H1 (cell line): ENCODE results near the gene TMEM250. TPM values are rescaled to one million over a fixed set of nuclear protein-coding genes. Genes with fewer than 3 reads are reported as not detected.

ENCODE experiments used
- CTCF ChIA-PET: fragments of 300-600 bp; sonication (Branson Sonifier 250); formaldehyde crosslinking; loops from one replicate; lab custom pipeline; 2021; ENCODE audit not compliant: partially characterized antibody; lab: Charles Lee
- POLR2A ChIA-PET: fragments of 300-600 bp; sonication (Branson Sonifier 250); formaldehyde crosslinking; loops from one replicate; lab custom pipeline; 2021; ENCODE audit warnings: inconsistent platforms; ENCODE audit not compliant: partially characterized antibody; lab: Charles Lee
- DNase-seq, 2 experiments: peaks; one replicate each; pipeline versions ENCODE4 v3.0.0 to v3.0.0-alpha.2; 2010 to 2022; ENCODE audit warnings: low spot score in 2 of 2, low read depth in 1 of 2, mixed read lengths in 1 of 2
- FAIRE-seq: peaks from 2 replicates; lab custom pipeline; 2011; peaks lifted over from hg19 to GRCh38; lab: Jason Lieb, UNC
- H2AFZ ChIP-seq: 2 replicates; pipeline ENCODE4 v1.8.1; 2012; ENCODE audit warnings: low read length, inconsistent platforms
- H2AK5ac ChIP-seq: 2 replicates; pipeline ENCODE4 v1.6.1; 2013; ENCODE audit warnings: low read depth, low read length
- H2BK120ac ChIP-seq: replicated peaks from 2 replicates; pipeline ENCODE3; 2013; ENCODE audit warnings: low read depth, low read length, inconsistent platforms
- H2BK12ac ChIP-seq: 2 replicates; pipeline ENCODE4 v1.6.1; 2013; ENCODE audit warnings: low read depth, low read length
- H2BK15ac ChIP-seq: 2 replicates; pipeline ENCODE4 v1.6.1; 2013; ENCODE audit warnings: low read length
- H2BK20ac ChIP-seq: 2 replicates; pipeline ENCODE4 v1.6.1; 2013; ENCODE audit warnings: low read length
- H2BK5ac ChIP-seq: 2 replicates; pipeline ENCODE4 v1.6.1; 2013; ENCODE audit warnings: low read depth, low read length
- H3K14ac ChIP-seq: 2 replicates; pipeline ENCODE4 v1.6.1; 2013; ENCODE audit warnings: inconsistent platforms; ENCODE audit not compliant: insufficient read length
- H3K18ac ChIP-seq: 2 replicates; pipeline ENCODE4 v1.6.1; 2013; ENCODE audit warnings: low read length; ENCODE audit errors: extremely low read depth
- H3K23ac ChIP-seq: 2 replicates; pipeline ENCODE4 v1.6.1; 2013; ENCODE audit warnings: inconsistent platforms; ENCODE audit not compliant: insufficient read length
- H3K23me2 ChIP-seq: 2 replicates; pipeline ENCODE4 v1.6.1; 2013; ENCODE audit warnings: low read depth, low read length
- H3K27ac ChIP-seq: 2 replicates; pipeline ENCODE4 v1.6.1; 2011; ENCODE audit warnings: low read depth, low read length, inconsistent platforms
- H3K27me3 ChIP-seq, 4 experiments: replicated peaks in 1 of 4; 1 replicate in 1 of 4; 2 replicates in 3 of 4; pipeline versions ENCODE4 v1.6.1 to v1.8.1; 2011 to 2013; ENCODE audit warnings: low read length in 3 of 4, mild to moderate bottlenecking in 3 of 4, inconsistent platforms in 2 of 4, mixed read lengths in 2 of 4, moderate library complexity in 1 of 4; ENCODE audit not compliant: control insufficient read depth in 3 of 4, insufficient read depth in 3 of 4; ENCODE audit errors: extremely low read depth in 1 of 4
- H3K36me3 ChIP-seq, 4 experiments: 2 replicates each; pipeline versions ENCODE4 v1.6.1 to v1.8.1; 2011 to 2013; ENCODE audit warnings: mild to moderate bottlenecking in 4 of 4, low read length in 3 of 4, moderate library complexity in 2 of 4, control low read depth in 1 of 4, inconsistent platforms in 1 of 4; ENCODE audit not compliant: insufficient read depth in 4 of 4, control insufficient read depth in 2 of 4
- H3K4ac ChIP-seq: replicated peaks from 2 replicates; pipeline ENCODE3; 2013; ENCODE audit warnings: low read length, low read depth, mixed read lengths, inconsistent platforms; ENCODE audit not compliant: insufficient read length
- H3K4me1 ChIP-seq, 4 experiments: replicated peaks in 1 of 4; 1 replicate in 1 of 4; 2 replicates in 3 of 4; pipeline versions ENCODE4 v1.6.1 to v1.8.1; 2011 to 2013; ENCODE audit warnings: low read length in 3 of 4, inconsistent platforms in 2 of 4, mixed read lengths in 1 of 4; ENCODE audit not compliant: insufficient read depth in 4 of 4, control insufficient read depth in 3 of 4
- H3K4me2 ChIP-seq, 2 experiments: 2 replicates each; pipeline versions ENCODE4 v1.6.1 to v1.8.1; 2011 to 2013; ENCODE audit warnings: low read depth in 2 of 2, low read length in 2 of 2, control low read depth in 1 of 2, inconsistent platforms in 1 of 2, mild to moderate bottlenecking in 1 of 2; ENCODE audit not compliant: insufficient read depth in 1 of 2
- H3K4me3 ChIP-seq, 4 experiments: fragments of 200-600, 300-600 bp in 1 of 4; sonication (generic), shearing (Covaris generic), sonication (Bioruptor Twin) in 1 of 4; 2 replicates each; pipeline versions ENCODE4 v1.5.1 to v1.8.1; 2011 to 2016; ENCODE audit warnings: low read length in 4 of 4, low read depth in 3 of 4, control low read depth in 2 of 4, inconsistent platforms in 2 of 4, mild to moderate bottlenecking in 2 of 4, mixed read lengths in 1 of 4, moderate library complexity in 1 of 4; ENCODE audit not compliant: insufficient read depth in 2 of 4; ENCODE audit errors: extremely low read depth in 1 of 4
- H3K56ac ChIP-seq: replicated peaks from 2 replicates; pipeline ENCODE3; 2013; ENCODE audit warnings: low read depth, mild to moderate bottlenecking, mixed read lengths, low read length, inconsistent platforms; ENCODE audit not compliant: insufficient read length
- H3K79me1 ChIP-seq: 2 replicates; pipeline ENCODE4 v1.6.1; 2013; ENCODE audit warnings: low read depth, low read length, control low read depth
- H3K79me2 ChIP-seq, 2 experiments: 2 replicates each; pipeline versions ENCODE4 v1.6.1 to v1.8.1; 2012 to 2013; ENCODE audit warnings: low read length in 2 of 2, mild to moderate bottlenecking in 2 of 2, inconsistent platforms in 1 of 2; ENCODE audit not compliant: insufficient read depth in 2 of 2, control insufficient read depth in 1 of 2
- H3K9ac ChIP-seq, 4 experiments: replicated peaks in 1 of 4; 1 replicate in 1 of 4; 2 replicates in 3 of 4; pipeline versions ENCODE4 v1.6.1 to v1.8.1; 2011 to 2013; ENCODE audit warnings: low read depth in 3 of 4, low read length in 3 of 4, control low read depth in 2 of 4, mild to moderate bottlenecking in 2 of 4, moderate library complexity in 2 of 4, inconsistent platforms in 1 of 4; ENCODE audit errors: extremely low read depth in 1 of 4
- H3K9me3 ChIP-seq, 2 experiments: 2 replicates each; pipeline versions ENCODE4 v1.6.1 to v1.8.1; 2012 to 2013; ENCODE audit warnings: mild to moderate bottlenecking in 2 of 2, moderate library complexity in 2 of 2, control low read depth in 1 of 2, inconsistent platforms in 1 of 2, low read depth in 1 of 2, low read length in 1 of 2, mixed read lengths in 1 of 2; ENCODE audit not compliant: insufficient read depth in 2 of 2
- H4K20me1 ChIP-seq, 2 experiments: replicated peaks in 1 of 2; 2 replicates each; pipeline versions ENCODE3 to v1.8.1; 2011 to 2013; ENCODE audit warnings: inconsistent platforms in 2 of 2, low read length in 2 of 2, mild to moderate bottlenecking in 1 of 2; ENCODE audit not compliant: insufficient read depth in 2 of 2, control insufficient read depth in 1 of 2
- H4K5ac ChIP-seq: 2 replicates; pipeline ENCODE4 v1.6.1; 2013; ENCODE audit warnings: low read length, low read depth, mixed read lengths, inconsistent platforms; ENCODE audit not compliant: insufficient read length
- H4K8ac ChIP-seq: 2 replicates; pipeline ENCODE4 v1.8.0; 2013; ENCODE audit warnings: mild to moderate bottlenecking, moderate library complexity, low read length, inconsistent platforms; ENCODE audit not compliant: insufficient read depth; ENCODE audit errors: extremely low read depth
- H4K91ac ChIP-seq: replicated peaks from 2 replicates; pipeline ENCODE3; 2013; ENCODE audit warnings: low read length, mixed read lengths, inconsistent platforms; ENCODE audit not compliant: insufficient read length
- CEBPB ChIP-seq: IDR thresholded peaks from 2 replicates; pipeline ENCODE4 v1.6.1; 2012; ENCODE audit warnings: low read depth, low read length
- EGR1 ChIP-seq: IDR thresholded peaks from 2 replicates; pipeline ENCODE4 v1.6.1; 2011; ENCODE audit warnings: low read depth, low read length, borderline replicate concordance
- EP300 ChIP-seq, 2 experiments: IDR thresholded peaks; 1 replicate in 1 of 2; 2 replicates in 1 of 2; pipeline ENCODE4 v1.6.1; 2011 to 2012; ENCODE audit warnings: low read depth in 2 of 2, low read length in 2 of 2, mild to moderate bottlenecking in 2 of 2, borderline replicate concordance in 1 of 2, inconsistent platforms in 1 of 2, moderate library complexity in 1 of 2
- FOSL1 ChIP-seq: IDR thresholded peaks from 2 replicates; pipeline ENCODE4 v1.6.1; 2011; ENCODE audit warnings: mild to moderate bottlenecking, low read depth, low read length, moderate library complexity; ENCODE audit not compliant: insufficient read depth
- GABPA ChIP-seq: IDR thresholded peaks from 2 replicates; pipeline ENCODE4 v1.6.1; 2011; ENCODE audit warnings: mild to moderate bottlenecking, low read length, moderate library complexity, borderline replicate concordance; ENCODE audit not compliant: insufficient read depth
- HDAC6 ChIP-seq: IDR thresholded peaks from one replicate; pipeline ENCODE4 v1.7.1; 2012; ENCODE audit warnings: low read depth, mild to moderate bottlenecking, inconsistent platforms, low read length, moderate library complexity
- JUND ChIP-seq: IDR thresholded peaks from 2 replicates; pipeline ENCODE4 v1.6.1; 2011; ENCODE audit warnings: mild to moderate bottlenecking, improper control_type of control experiment, low read length
- KDM1A ChIP-seq: fragments of 200-600, 300-600 bp; sonication (generic); IDR thresholded peaks from 2 replicates; pipeline ENCODE4 v1.7.1; 2016; ENCODE audit warnings: mild to moderate bottlenecking, low read length, borderline replicate concordance
- KDM5A ChIP-seq: fragments of 200-600 bp; IDR thresholded peaks from 2 replicates; pipeline ENCODE4 v1.7.1; 2012; ENCODE audit warnings: mild to moderate bottlenecking, low read length, inconsistent platforms, mixed read lengths
- MAX ChIP-seq: IDR thresholded peaks from 2 replicates; pipeline ENCODE4 v1.6.1; 2012; ENCODE audit warnings: inconsistent platforms
- PHF8 ChIP-seq: fragments of 200-600 bp; sonication (generic); conservative IDR thresholded peaks from 2 replicates; pipeline ENCODE4 v1.7.1; 2012; ENCODE audit warnings: low read depth, mild to moderate bottlenecking, inconsistent platforms, low read length, moderate library complexity
- RNF2 ChIP-seq: fragments of 200-900, 300-1000 bp; sonication (generic); IDR thresholded peaks from 2 replicates; pipeline ENCODE4 v1.7.1; 2016; ENCODE audit warnings: borderline replicate concordance, low read depth, mild to moderate bottlenecking, antibody characterized with exemption, low read length; ENCODE audit not compliant: poor library complexity, severe bottlenecking; ENCODE audit errors: missing control alignments
- SRF ChIP-seq: IDR thresholded peaks from 2 replicates; pipeline ENCODE4 v1.6.1; 2011; ENCODE audit warnings: mild to moderate bottlenecking, low read depth, low read length, moderate library complexity
- YY1 ChIP-seq: IDR thresholded peaks from 2 replicates; pipeline ENCODE4 v1.6.1; 2011; ENCODE audit warnings: low read depth, mild to moderate bottlenecking, low read length
- WGBS, 2 experiments: shearing (Covaris generic) in 1 of 2; methylation state at CpG; one replicate each; pipeline versions ENCODE4 v1.1.6 to v1.1.7; 2013 to 2015; ENCODE audit warnings: low lambda C conversion rate in 2 of 2, mixed read lengths in 2 of 2, inconsistent platforms in 1 of 2, low coverage in 1 of 2, missing lambda C conversion rate in 1 of 2; ENCODE audit not compliant: insufficient replicate concordance in 2 of 2, insufficient coverage in 1 of 2, insufficient read length in 1 of 2; ENCODE audit errors: extremely low coverage in 1 of 2, missing lambda C conversion rate in 1 of 2; 5-methylcytosine and 5-hydroxymethylcytosine counted together
- polyA plus RNA-seq, 7 experiments: library from polyadenylated mRNA; depleted of rRNA in 3 of 7; stranded (reverse) in 5 of 7; unstranded in 2 of 7; fragments of >200 nt in 5 of 7; fragments of 200-250 nt in 2 of 7; gene quantifications; 1 replicate in 5 of 7; 2 replicates in 1 of 7; 4 replicates in 1 of 7; pipeline versions ENCODE4 v1.2.1 to v1.2.3, GENCODE V29; 2011 to 2013; ENCODE audit warnings: missing spikeins in 2 of 7, mixed read lengths in 2 of 7
- total RNA-seq: library from RNA; stranded (reverse); fragmentation: NEBNext Ultra II Directional; extraction: Animal tissue kit (Norgen Biotek cat#: 25700); gene quantifications from 2 replicates; pipeline ENCODE4 v1.2.1, GENCODE V29; 2021

The TMEM250 gene
- total and polyA plus RNA-seq, 2 of the 8 experiments (the other 6 are each of a cell fraction or from before 2014, with no cell fraction given): 22.3 to 34.9 TPM

DNA sequence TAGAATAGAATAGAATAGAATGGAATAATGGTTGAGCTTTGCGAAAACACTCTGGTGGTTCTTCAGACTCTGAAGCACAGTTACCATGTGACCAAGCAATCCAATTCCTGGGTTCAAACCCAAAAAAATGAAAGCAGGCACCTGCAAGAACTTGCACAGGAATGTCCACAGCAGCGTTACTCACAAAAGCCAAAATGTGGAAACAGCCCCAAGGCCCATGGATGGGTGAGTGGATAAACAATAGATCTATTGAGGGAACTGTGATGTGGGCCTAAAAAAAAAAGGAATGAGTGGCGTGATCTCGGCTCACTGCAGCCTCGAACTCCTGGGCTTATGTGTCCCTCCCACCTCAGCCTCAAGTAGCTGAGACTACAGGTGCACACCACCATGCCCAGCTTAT, 21.4 kb upstream of the TMEM250 start:
- Histone ChIP-seq H3K4me2 (no peak overlapping the region), H3K4ac (no peak overlapping the region), H4K8ac (no peak overlapping the region), H3K27me3 (no peaks in the 10 kb centered on the region; a peak in 3 of 7 replicates), H2BK12ac (no peak overlapping the region), H2AFZ (no peak overlapping the region), H2BK5ac (no peak overlapping the region), H3K79me2 (no peaks in the 10 kb centered on the region), H2BK120ac (no peak overlapping the region), H4K91ac (no peak overlapping the region), H3K23me2 (no peaks in the 10 kb centered on the region), H3K14ac (no peak overlapping the region), H3K56ac (no peak overlapping the region), H3K9me3 (no peaks in the 10 kb centered on the region), H3K18ac (no peak overlapping the region), H3K79me1 (no peaks in the 10 kb centered on the region), H4K20me1 (no peaks in the 10 kb centered on the region), H3K4me3 (no peak overlapping the region), H4K5ac (no peak overlapping the region), H3K23ac (no peak overlapping the region), H3K27ac (no peak overlapping the region), H3K36me3 (no peaks in the 10 kb centered on the region), H2BK15ac (no peak overlapping the region), H2AK5ac (no peak overlapping the region), H2BK20ac (no peak overlapping the region), H3K4me1 (peaks cover 3 to 22% (median 13%) of the 10 kb centered on the region in 4 experiments), H3K9ac (no peak overlapping the region)
- POLR2A ChIA-PET: interaction anchor here (1.0 kb wide), 1 partner anchor 89 kb away, joined by 3 read pairs; no protein-coding TSS in a partner anchor
- CTCF ChIA-PET: interaction anchor here (0.6 to 3.1 kb wide), 21 partner anchors 11 to 1087 kb away, joined by 3 to 16 read pairs (median 5); partner anchors contain the start of gene RNF224
- no peak for DNase-seq
- FAIRE-seq: no peak
- 92% methylated on average over 5 of the region's 5 CpGs; no CpG with 5 or more reads in 1 of the 2 experiments for WGBS, 2 experiments
- no peak for TF ChIP-seq FOSL1
- TF ChIP-seq CEBPB: no peak
- no peak for TF ChIP-seq PHF8
- no peak for TF ChIP-seq KDM1A
- no peak for TF ChIP-seq SRF
- TF ChIP-seq KDM5A: no peak
- TF ChIP-seq RNF2: no peak
- TF ChIP-seq MAX: no peak
- no peak for TF ChIP-seq YY1
- no peak for TF ChIP-seq HDAC6
- TF ChIP-seq GABPA: no peak
- no peak for TF ChIP-seq JUND
- TF ChIP-seq EP300 (IDR thresholded peaks at IDR 0.05; ENCODE audit: borderline replicate concordance in 1 of 2, low read depth in 2 of 2, low read length in 2 of 2): no peak
- TF ChIP-seq EGR1: no peak
